GM18502 (cell line): ENCODE data around the gene SCN2A.
"Not testable (repeated sequence)": the region's sequence is repeated elsewhere in the genome, so short reads cannot be mapped to it uniquely, and the experiment has no call there.

Source experiments
- ATAC-seq: cut with Tn5 transposase; IDR thresholded peaks from one replicate; pipeline ENCODE4 v1.9.1; 2021; ENCODE audit warnings: mild to moderate bottlenecking; ENCODE audit not compliant: unreplicated experiment, poor library complexity

Gene SCN2A

GRCh38 chr2:165248238-165248637 is 9.0 kb downstream of the SCN2A start:
- no peak for ATAC-seq

DNA sequence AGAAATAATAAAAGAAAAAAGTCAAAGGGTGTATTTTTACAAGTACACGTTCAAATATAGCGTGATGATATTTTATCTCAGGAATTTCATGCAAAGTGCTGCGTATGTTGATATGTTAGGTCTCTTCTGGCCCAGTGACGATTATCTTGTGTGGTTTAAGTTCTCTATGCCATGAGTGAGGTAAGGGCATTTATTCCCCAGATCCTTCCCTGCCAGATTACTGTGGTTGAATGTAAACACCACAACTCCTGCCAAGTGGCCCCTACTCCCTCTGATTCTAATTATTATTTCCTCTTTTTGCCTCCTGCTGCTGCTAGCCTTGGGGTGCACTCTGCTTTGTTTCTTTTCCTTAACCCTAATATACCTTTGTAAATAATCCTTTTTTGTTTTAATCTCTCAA is 12.2 kb downstream of the SCN2A start:
- no peak for ATAC-seq

DNA sequence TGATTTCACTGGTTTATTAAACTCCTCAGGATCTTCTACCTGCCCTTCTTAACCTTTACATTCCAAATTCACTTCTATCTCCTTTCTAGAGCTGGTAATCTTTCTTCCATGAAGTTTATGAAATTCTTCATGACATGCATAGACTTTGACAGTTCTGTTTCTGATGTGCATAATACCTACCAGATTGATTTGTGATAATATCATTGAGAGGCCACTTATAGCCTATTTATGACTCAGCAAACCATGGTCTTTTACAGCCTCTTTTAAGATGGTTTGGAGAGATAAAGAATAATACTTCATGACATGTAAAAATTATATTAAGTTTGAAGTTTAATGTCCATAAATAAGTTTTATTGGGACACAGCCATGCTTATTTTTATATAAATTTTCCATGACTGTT is 14.0 kb downstream of the SCN2A start:
- ATAC-seq: no peak

DNA sequence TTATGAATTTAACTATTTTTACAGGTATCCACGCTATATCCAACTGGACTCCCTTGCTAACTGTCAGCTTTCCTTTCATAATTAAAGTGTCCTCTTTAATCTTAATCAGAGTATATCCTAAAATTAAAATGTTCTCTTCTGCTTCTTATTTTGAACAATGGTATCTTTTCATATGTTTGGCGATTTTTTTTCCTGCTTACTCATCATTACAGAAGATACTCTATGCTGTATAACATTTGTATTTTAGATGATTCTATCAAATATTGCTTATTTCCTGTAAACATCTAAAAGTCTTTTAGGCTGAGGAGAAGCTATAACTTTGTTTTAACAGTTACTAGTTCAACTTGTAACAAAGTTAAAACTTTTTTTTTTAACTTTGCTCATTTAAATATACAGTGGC is 17.4 kb downstream of the SCN2A start:
- ATAC-seq: no peak

DNA sequence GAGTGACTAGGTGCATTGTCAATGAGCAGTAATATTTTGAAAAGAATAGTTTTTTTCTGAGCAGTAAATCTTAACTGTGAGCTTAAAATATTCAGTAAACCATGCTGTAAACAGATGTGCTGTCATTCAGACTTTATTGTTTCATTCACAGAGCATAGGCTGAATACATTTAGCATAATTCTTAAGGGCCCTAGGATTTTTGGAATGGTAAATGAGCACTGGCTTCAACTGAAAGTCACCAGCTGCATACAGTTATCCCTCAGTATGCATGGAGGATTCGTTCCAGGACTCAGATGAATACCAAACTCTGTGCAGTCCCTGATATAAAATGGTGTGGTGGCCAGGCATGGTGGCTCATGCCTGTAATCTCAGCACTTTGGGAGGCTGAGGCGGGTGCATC is 21.1 kb downstream of the SCN2A start:
- ATAC-seq: not testable (repeated sequence)

- ATAC-seq: peak; percentile 68
Measured at GRCh38 chr2:165268754-165269153, 29.5 kb downstream of the SCN2A start.

- ATAC-seq: no peak
Measured at GRCh38 chr2:165273176-165273575, 34.0 kb downstream of the SCN2A start.

DNA sequence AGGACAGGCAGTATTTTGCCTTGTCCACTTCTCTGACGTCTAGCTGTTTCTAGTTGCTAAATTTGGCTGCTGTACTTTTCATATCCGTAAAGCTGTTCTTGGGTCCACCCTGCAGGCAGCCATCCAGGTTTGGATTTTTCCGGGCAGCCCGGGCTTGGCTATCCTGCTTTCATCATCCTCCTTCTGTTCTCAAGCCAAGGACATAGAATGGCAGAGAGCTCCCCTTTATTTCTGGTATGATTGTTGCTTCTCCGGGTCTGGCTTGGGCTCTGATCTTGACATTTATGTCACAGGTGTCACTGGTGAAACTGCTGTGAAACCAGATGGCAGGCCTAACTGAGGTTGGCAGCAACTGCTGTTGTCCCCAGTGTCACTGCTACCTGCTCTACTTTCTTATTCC is 35.5 kb downstream of the SCN2A start:
- no peak for ATAC-seq

- ATAC-seq: no peak
Measured at GRCh38 chr2:165275932-165276331, 36.7 kb downstream of the SCN2A start.

GRCh38 chr2:165277295-165277694 is 38.1 kb downstream of the SCN2A start:
- no peak for ATAC-seq

GRCh38 chr2:165277860-165278656 is 38.8 kb downstream of the SCN2A start:
- no peak for ATAC-seq

DNA sequence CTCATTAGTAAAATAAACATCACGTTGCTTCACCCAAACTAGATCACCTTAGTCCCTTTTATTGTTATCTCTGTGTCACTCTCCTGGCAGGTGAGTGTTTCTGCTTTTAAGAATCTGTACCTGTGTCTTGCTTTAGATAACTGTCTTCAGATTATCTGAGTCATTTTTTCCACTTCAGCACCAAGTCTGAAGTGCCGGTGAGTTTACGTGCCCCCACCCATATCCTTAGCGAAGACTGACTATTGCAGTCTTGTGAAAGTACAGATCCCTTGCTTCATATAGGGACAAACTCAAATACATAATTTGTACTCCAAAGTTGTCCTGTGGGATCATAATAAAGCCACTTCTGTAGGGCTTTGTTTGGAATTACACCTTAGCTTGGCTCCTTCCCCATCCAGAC is 41.1 kb downstream of the SCN2A start:
- ATAC-seq: no peak

DNA sequence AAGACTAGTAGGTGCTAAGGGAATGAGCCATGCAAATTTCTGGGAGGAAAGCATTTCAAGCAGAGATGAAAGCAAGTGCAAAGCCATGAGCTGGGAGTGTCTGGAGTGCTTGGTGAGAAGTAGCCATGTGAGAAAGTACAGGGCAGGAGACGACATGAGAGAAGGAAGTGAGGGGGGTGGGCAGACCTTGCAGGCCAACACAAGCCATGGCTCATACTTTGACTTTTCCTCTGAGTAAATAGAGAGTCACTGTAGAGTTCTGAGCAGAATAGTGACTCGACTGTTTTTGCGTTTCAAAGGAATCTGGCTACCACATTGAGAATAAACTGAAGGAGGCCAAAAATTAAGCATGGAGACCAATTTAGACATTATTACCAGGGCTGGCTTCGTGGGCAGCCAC is 42.2 kb downstream of the SCN2A start:
- ATAC-seq: no peak

GRCh38 chr2:165283342-165283741 is 44.1 kb downstream of the SCN2A start:
- no peak for ATAC-seq

GRCh38 chr2:165287094-165287778 is 48.0 kb downstream of the SCN2A start:
- ATAC-seq: no peak

DNA sequence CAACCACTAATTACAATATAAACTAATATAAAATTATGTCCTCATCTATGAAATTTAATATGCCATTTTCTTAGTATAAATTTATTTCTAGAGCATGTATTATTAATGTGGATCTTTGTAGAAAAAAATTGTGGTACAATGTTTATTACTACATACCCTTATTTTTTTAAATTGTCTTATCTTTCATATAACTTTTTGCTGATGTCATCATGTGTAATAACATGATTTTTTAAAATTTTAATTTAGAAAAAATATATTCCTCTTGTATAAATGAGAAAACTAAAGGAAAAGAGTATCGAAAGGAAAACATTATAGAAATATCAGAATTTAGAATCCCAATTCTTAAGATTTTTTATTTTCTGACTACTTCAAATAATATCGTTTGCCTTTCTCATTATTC is 49.9 kb downstream of the SCN2A start:
- ATAC-seq: no peak

- ATAC-seq: peak; percentile 100
Measured at GRCh38 chr2:165293440-165294420, 54.5 kb downstream of the SCN2A start.

DNA sequence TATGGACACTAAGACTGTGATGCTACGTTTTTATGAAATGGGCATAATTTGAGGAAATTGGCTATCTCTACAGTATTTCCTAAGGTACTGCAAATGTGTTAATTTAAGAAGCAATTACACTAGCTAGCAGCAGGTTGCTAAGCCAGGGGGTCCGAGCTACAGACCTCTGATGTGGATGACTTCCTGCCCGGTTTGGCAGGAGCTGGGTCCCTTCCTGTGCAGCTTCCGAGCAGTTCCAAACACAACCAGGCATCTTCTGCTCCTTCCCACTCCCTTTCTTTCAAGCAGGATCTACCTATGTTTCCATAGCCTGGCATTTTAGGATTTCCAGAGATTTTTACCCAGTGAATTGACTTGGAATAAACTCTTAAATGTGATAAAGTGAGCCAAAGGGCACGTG is 55.7 kb downstream of the SCN2A start:
- no peak for ATAC-seq

- ATAC-seq: no peak
Measured at GRCh38 chr2:165295643-165296042, 56.4 kb downstream of the SCN2A start.

DNA sequence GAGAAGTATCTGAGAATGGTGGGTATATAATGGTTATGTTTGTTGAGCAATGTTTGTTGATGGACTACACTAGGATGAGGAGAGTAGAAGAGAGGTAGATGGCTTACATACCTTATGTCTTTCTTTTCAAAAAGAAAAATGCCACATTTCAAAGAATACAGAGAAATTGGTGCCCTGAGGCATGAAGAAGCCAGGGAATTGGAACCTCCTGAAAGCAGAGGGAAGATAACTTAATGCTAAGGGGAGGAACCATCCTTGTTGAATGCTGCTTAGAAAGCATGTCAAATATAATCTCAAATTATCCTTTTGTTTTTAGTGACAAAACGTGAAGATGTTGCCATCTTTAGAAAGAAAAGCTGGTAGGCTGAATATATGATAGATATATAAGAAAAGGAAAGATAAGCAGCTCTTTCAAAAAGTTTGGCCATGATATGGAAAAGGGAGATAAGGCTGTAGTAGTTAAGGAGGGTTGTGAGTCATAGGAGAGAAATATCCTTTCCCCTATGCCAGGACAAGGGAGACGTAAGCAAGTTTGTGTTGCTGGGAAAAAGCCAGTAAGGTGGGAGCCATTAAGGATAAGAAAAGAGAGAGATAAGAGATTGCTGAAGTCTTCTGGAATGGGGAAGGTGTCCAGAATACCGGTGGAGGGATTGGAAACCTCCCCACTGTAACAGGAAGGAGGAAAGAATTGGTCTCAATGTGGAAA is 66.3 kb downstream of the SCN2A start:
- no peak for ATAC-seq
